ENCODE measurements around the gene MAP1LC3A. TPM values are rescaled to one million over a fixed set of nuclear protein-coding genes. Genes with fewer than 3 reads are reported as not detected.

The MAP1LC3A gene
- total RNA-seq, 1 donor from 2014 or later, result 5.5 TPM

DNA sequence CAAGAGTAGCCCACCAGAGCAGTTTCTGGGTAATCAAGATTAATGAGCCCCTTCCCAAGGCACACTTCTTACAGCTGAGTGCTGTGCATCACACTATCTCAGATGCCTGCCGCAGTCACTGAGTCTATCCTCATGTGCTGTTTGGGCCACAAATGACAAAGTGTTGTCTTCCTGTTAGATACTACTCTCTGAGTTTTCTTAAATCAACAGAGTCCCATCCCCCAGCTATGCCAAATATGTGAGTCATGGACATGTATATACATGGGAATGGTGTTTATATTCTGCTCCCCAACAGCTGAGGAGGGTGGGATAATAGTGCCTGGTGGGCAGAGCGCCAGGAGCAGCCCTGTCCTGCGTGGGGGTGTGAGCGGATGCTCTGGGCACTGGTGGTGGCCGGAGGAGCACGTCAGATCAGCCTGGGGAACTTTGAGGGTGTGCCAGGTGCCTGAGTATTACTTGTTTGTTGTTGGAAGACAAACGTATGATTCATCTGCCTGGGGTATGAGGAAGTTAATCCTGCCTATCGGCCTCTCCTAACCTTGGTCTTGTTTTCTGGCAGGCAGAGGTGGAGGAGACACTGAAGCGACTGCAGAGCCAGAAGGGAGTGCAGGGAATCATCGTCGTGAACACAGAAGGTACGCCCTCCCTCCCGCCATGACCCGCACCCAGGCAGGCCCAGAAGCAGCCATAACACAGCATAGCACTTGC is 32.7 kb upstream of the MAP1LC3A start:
- Mint-ChIP-seq H3K36me3 (peaks cover 32% of the 10 kb centered on the region), H3K4me3 (no peak overlapping the region), H3K4me1 (peaks cover 6% of the 10 kb centered on the region), H3K9me3 (no peaks in the 10 kb centered on the region), H3K27ac (peak overlapping the region; percentile 50), H3K27me3 (ENCODE audit: insufficient read depth, low read depth) (no peaks in the 10 kb centered on the region)
- Histone ChIP-seq H3K4me2 (no peak overlapping the region), H3K4me1 (no peaks in the 10 kb centered on the region), H2AFZ (replicated peaks) (no peak overlapping the region), H3K9me3 (ENCODE audit: low read depth) (no peaks in the 10 kb centered on the region), H3K27me3 (no peaks in the 10 kb centered on the region), H3K4me3 (no peak overlapping the region), H3F3A (ENCODE audit: low read depth) (peaks cover 5% of the 10 kb centered on the region), H3K9ac (no peak overlapping the region), H3K27ac (no peak overlapping the region), H4K20me1 (ENCODE audit: low read depth) (peaks cover 60% of the 10 kb centered on the region), H3K36me3 (no peaks in the 10 kb centered on the region), H3K79me2 (ENCODE audit: low read depth) (peaks cover 49% of the 10 kb centered on the region)
- no peak for TF ChIP-seq CTCF (IDR thresholded peaks at IDR 0.05)
- TF ChIP-seq EZH2phosphoT487 (IDR thresholded peaks at IDR 0.05), result no peak
- no peak for TF ChIP-seq EZH2 (IDR thresholded peaks at IDR 0.05)
- no peak for DNase-seq (ENCODE audit: low spot score)

DNA sequence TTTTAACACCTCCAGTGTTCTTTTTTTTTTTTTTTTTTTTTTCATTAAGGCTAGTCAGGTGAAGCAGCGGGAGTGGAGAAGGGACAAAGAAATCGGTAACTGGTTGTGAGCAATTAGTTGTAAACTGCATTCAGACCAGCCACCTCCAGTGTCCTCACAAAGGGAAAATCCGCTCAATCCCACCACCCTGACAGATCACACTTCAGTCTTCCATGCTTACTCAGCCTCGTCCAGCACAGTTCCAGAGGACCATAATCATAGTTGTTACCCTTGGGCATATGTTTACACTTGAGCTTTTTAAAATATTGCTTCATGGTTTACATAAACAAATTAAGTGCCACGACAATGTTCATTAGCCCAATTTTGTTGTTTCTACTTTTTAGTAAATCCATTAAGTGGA is 32.1 kb upstream of the MAP1LC3A start:
- Histone ChIP-seq H3F3A (ENCODE audit: low read depth) (peaks cover 5% of the 10 kb centered on the region), H3K79me2 (ENCODE audit: low read depth) (peaks cover 46% of the 10 kb centered on the region), H3K4me2 (no peak overlapping the region), H3K36me3 (no peaks in the 10 kb centered on the region), H3K27me3 (no peaks in the 10 kb centered on the region), H3K4me1 (no peaks in the 10 kb centered on the region), H4K20me1 (ENCODE audit: low read depth) (peaks cover 60% of the 10 kb centered on the region), H3K27ac (no peak overlapping the region), H3K9me3 (ENCODE audit: low read depth) (no peaks in the 10 kb centered on the region), H3K4me3 (no peak overlapping the region), H2AFZ (replicated peaks) (no peak overlapping the region), H3K9ac (no peak overlapping the region)
- no peaks in the 10 kb centered on the region for H3K27me3 Mint-ChIP-seq (ENCODE audit: insufficient read depth, low read depth)
- H3K36me3 Mint-ChIP-seq, result peaks cover 30% of the 10 kb centered on the region
- H3K4me1 Mint-ChIP-seq, result peaks cover 11% of the 10 kb centered on the region
- no peak overlapping the region for H3K4me3 Mint-ChIP-seq
- peak overlapping the region; percentile 36 for H3K27ac Mint-ChIP-seq
- DNase-seq (ENCODE audit: low spot score), result no peak
- no peaks in the 10 kb centered on the region for H3K9me3 Mint-ChIP-seq
- TF ChIP-seq EZH2phosphoT487 (IDR thresholded peaks at IDR 0.05), result no peak
- TF ChIP-seq EZH2 (IDR thresholded peaks at IDR 0.05), result no peak
- no peak for TF ChIP-seq CTCF (IDR thresholded peaks at IDR 0.05)

DNA sequence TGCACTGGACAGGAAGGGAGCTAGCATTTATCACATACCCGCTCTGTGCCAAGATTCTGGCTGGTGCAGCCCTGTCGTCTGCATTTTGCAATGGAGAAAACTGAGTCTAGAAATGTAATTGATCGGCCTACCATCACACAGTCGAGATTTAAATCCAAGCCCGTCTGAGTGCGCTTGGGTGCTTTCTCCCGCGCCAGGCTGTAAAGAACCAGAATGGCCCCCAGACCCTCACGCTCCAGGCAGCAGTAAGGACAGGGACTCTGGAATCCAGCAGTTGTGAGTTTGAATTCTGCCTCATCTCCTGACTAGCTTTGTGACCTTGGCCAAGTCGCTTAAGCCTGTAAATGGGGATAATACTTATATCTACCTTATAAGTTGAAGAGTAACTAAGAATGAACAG is 31.5 kb upstream of the MAP1LC3A start:
- TF ChIP-seq EZH2 (IDR thresholded peaks at IDR 0.05) (no peak), EZH2phosphoT487 (IDR thresholded peaks at IDR 0.05) (no peak), CTCF (IDR thresholded peaks at IDR 0.05) (no peak)
- DNase-seq (ENCODE audit: low spot score), result no peak
- no peaks in the 10 kb centered on the region for H3K9me3 Mint-ChIP-seq
- Histone ChIP-seq H3K27me3 (no peaks in the 10 kb centered on the region), H3K9ac (no peak overlapping the region), H3K4me1 (no peaks in the 10 kb centered on the region), H3F3A (ENCODE audit: low read depth) (peaks cover 5% of the 10 kb centered on the region), H3K4me3 (no peak overlapping the region), H4K20me1 (ENCODE audit: low read depth) (peaks cover 58% of the 10 kb centered on the region), H2AFZ (replicated peaks) (no peak overlapping the region), H3K9me3 (ENCODE audit: low read depth) (no peaks in the 10 kb centered on the region), H3K36me3 (no peaks in the 10 kb centered on the region), H3K4me2 (no peak overlapping the region), H3K79me2 (ENCODE audit: low read depth) (peaks cover 41% of the 10 kb centered on the region), H3K27ac (no peak overlapping the region)
- H3K27me3 Mint-ChIP-seq (ENCODE audit: insufficient read depth, low read depth), result no peaks in the 10 kb centered on the region
- H3K4me3 Mint-ChIP-seq, result no peak overlapping the region
- peaks cover 30% of the 10 kb centered on the region for H3K36me3 Mint-ChIP-seq
- H3K27ac Mint-ChIP-seq, result peak overlapping the region; percentile 36
- H3K4me1 Mint-ChIP-seq, result peaks cover 13% of the 10 kb centered on the region

Measured in neural progenitor cell (in vitro differentiated cells).